HL-60/S4 treated with phorbol 12-myristate 13-acetate at 8.2 ng/mL for 4 days and 3 days (cell line): ENCODE results near the gene PNMA8A.
"Not testable (repeated sequence)": the region's sequence is repeated elsewhere in the genome, so short reads cannot be mapped to it uniquely, and the experiment has no call there.

ENCODE experiments used
- in situ Hi-C: fragments of 300-500 bp; cut with MboI; formaldehyde crosslinking; loops from 2 replicates; pipeline ENCODE4 v1.15.0; 2022; ENCODE audit warnings: low sequenced_read_pairs

The PNMA8A gene

DNA sequence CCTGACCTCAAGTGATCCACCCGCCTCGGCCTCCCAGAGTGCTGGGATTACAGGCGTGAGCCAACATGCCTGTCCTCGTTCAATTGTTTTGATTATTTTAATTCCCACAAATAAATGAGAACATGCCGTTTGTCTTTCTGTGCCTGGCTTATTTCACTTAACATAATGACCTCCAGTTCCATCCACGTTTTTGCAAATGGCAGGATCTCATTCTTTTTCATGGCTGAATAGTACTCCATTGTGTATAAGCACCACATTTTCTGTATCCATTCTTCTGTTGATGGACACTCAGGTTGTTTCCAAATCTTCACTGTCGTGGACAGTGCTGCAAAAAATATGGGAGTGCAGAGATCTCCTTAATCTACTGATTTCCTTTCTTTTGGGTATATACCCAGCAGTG, 37.9 kb downstream of the PNMA8A start:
- in situ Hi-C loops = not testable (repeated sequence)

DNA sequence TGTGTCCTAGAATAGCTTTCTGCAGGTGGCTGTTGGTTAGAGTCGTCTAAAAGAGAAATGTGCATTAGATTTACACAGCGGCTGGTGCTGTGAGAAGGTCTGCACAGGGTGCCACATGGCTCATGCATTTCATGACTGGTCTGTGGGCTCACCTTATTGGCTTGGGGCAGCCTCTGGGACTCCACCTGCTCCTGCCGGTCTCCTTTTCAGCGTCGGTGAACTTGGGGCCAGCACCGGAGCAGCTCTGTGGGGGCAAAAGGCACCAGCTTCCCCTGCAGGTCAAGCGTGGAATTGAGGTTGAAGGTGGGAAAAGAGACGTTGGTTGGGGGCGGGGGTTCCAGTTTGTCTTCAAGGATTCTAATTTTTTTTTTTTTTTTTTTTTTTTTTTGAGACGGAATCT, 39.5 kb downstream of the PNMA8A start:
- in situ Hi-C loops = no loop called here

DNA sequence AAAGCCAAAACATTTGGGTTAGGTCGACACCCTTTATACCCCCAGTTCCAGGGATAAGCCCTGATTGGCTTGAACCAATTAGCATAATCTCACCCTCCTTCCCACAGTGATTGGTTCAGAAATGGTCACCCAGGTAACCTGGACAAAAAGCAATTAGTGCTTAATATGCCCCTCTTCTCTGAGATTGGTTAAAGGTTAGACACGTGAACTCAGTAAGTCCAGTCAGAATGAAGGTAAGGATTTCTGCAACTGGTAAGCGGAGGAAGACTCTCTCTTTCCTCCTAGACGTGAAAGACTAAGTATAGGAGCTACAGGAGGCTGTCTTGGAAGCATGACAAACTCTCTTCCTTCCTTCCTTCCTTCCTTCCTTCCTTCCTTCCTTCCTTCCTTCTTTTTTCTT, 41.4 kb downstream of the PNMA8A start:
- in situ Hi-C loops = no loop called here

DNA sequence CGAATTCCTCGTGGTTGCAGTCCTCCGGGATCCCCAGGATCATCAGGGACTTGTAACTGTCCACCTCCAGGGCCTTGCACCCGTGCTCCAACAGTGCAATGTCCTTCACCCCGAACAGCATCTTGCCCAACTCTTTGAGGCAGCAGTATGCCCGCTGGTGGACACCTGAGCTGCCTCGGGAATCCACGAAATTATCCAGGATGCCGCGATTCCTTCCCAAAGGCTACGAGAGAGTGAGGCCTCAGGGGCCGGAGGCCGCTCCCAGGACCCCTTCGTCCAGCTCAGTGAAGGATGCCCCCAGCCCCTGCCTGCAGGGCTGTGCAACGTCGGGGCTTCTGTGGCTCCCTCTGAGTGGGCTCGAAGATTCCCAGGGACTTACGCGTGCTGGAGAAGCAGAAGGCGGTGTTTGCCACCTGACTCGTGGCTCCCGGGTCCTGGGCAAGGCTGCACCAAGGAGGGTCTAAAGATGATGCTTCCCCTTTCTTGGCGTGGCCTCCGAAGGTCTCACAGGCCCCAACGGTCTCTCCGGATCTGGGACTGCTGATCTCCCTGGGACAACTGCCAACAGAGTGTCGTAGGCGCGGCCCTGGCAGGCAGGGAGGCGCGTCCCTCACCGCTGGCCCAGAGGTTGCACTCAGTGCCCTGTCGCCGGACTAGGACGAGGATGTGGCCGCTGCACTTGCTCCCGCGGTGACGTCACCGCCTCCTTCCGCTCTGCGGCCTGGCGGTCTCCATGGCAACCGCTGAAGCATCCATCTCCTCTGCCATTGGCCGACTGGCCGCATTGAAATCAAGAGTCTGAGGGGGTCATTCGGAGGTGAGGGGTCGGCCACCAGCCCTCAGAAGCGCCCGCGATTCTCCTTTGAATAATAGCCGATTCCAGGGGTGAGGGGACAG, 42.9 kb downstream of the PNMA8A start, which contains the start of gene PNMA8C:
Gene PNMA8C, minus strand, starts transcription at position 698 of the 897 bp plus-strand sequence. Its CDS starts 577 bp downstream, at position 121.
- in situ Hi-C loops = no loop called here

DNA sequence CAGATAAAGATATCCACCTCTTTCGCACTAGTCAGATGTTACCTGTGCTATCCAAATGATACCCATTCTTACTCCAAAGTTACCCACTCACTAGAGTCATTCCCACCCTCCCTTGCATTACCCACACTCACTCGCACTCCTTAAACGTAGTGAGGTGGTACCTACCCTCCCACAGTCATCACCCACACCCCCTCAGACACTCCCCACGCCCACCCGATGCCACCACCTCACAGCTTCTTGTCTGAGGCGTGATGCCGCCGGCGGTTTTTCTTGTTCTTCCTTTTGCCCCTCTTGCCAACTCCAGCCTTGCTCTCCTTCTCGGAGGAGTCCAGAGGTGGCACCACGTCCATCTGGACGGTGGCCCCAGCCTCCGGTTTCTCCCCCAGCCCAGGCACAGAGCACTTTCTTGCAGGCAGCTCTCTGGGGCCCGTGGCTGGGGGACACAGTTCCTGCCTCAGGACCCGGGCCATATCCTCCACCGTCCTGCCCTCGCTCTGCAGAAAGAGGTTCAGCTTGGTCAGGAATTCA, 43.8 kb downstream of the PNMA8A start:
- in situ Hi-C loops = no loop called here

DNA sequence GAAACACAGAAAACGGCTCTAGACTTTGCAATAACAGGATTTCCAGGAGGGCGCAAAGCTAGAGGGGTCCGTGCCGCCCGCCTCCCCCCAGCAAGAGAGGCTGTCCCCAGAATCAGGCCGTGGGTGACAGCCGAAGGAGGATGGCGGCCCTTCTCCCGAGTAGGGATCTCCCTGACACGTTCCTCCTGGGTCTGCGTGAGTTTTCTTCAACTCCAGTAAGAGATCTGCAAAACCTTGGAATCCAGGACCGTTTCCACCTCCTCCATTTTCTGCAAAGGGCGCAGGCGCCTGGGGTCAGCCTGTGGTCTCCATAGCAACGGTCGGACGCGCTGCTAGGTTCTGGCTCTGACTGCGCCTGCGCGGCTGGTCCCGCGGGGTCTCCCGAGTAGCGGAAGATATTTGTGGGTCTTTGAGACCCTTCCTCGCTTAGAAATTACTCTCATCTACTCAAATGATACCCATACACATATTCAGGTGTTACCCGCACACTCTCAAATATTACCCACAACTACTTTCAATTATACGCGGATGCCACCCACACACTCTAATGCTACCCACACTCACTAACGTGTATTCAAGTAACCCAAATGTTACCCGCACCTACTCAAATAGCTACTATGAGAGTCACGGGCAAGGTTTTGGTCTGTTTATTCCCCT, 44.7 kb downstream of the PNMA8A start:
- in situ Hi-C loops = no loop called here

DNA sequence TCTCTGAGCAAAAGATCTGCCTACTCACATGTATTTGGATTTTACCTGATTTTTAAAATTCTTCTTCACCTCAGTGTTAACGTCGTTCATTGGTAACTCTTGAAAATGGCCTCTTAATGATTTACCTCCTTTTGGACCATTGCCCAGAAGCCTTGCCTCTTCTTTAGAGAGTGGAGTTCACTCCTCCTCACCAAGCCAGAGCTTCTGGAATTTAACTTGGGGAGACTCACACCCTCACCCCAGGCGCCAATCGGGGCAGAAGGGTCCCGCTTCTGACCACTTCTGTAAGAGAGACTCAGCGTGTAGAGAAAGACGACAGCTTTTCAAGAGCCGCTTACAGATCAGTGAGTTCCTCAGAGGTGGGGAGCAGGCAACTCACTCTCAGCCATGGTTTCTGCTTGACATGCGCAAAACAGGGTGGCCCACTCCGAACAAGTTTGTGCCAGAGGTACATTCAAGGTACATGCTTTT, 45.3 kb downstream of the PNMA8A start:
- in situ Hi-C loops = no loop called here

DNA sequence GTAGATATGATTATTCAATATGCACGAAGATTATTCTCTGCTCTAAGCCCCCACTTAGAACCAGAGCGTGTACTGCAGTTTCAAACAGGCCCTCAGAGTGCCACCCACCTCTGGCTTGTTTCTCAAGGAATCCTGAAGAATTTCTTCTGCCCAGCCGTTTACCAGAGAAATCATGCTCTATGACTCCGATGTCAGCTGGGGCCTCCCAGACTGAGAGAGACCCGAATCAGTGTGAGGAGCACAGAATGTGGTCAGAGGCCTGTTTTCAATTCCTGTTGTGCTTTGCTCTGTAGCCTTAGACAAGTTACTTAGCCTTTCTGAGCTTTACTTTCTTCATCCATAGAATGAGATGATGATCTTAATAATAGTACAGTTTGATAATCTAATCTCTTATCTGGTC, 48.2 kb downstream of the PNMA8A start:
- in situ Hi-C loops = loop anchor here (25.0 kb wide), 1 partner anchor 89 kb away; no protein-coding TSS in a partner anchor

DNA sequence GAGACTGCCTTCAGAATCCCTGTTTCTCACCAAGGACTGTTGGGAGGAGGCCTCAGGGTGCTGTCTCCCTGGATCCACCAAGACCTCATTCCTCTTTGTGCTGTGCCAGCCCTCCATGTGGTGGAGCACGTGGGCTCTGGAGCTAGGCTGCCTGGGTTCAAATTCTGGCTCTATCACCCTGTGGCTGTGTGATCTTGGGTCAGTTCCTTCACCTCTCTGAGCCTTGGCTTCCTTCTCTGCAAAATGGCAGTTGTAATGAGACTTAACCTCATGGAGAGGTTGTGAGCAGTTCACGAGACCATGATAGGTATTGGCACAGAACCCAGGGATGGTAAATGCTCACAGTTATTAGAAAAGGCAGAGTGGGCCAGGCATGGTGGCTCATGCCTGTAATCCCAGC, 49.0 kb downstream of the PNMA8A start:
- in situ Hi-C loops = loop anchor here (25.0 kb wide), 1 partner anchor 90 kb away; no protein-coding TSS in a partner anchor

DNA sequence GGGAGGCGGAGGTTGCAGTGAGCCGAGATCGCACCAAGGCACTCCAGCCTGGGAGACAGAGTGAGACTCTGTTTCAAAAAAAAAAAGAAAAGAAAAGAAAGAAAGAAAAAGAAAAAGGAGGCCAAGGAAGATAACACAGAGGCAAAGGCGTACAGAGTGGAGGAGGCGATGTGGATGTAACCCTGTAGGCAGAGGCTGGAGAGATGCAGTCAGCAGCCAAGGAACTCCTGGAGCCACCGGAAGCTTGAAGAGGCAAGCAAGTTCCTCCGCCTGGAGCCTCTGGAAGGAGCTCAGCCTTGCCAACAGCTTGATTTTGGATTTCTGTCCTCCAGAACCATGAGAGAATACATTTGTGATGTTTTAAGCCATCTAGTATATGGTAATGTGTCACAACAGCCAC, 51.3 kb downstream of the PNMA8A start:
- in situ Hi-C loops = loop anchor here (25.0 kb wide), 1 partner anchor 92 kb away; no protein-coding TSS in a partner anchor
